SK-N-SH (cell line): ENCODE results near the gene SELPLG. TPM values are rescaled to one million over a fixed set of nuclear protein-coding genes. Genes with fewer than 3 reads are reported as not detected.

Experiments
- CTCF ChIA-PET: fragments of 300-600, 350-600 bp; formaldehyde crosslinking; extraction: SDS; loops from one replicate; lab custom pipeline; 2021; lab: Yijun Ruan, JAX
- POLR2A ChIA-PET: fragments of 350-600 bp; sonication (Branson Sonifier 250); formaldehyde crosslinking; extraction: SDS; loops from one replicate; lab custom pipeline; 2020; ENCODE audit warnings: antibody characterized with exemption, inconsistent platforms; lab: Yijun Ruan, JAX
- DNase-seq: peaks from one replicate; pipeline ENCODE4 v3.0.0; 2012
- H2AFZ ChIP-seq: fragments of 200-600 bp; sonication (generic); 2 replicates; pipeline ENCODE4 v1.8.1; 2016; ENCODE audit warnings: antibody characterized with exemption, mild to moderate bottlenecking, low read depth
- H3F3A ChIP-seq: fragments of 200-600 bp; sonication (generic); replicated peaks from 2 replicates; pipeline ENCODE3; 2016; ENCODE audit warnings: antibody characterized with exemption, mild to moderate bottlenecking; ENCODE audit not compliant: insufficient read depth
- H3K27ac ChIP-seq, 2 experiments: fragments of 200-500 bp in 1 of 2; fragments of 200-600 bp in 1 of 2; sonication (Bioruptor generic) in 1 of 2; sonication (generic), shearing (Covaris generic) in 1 of 2; 2 replicates each; pipeline versions ENCODE4 v1.5.1 to v1.6.1; 2014 to 2016; ENCODE audit warnings: low read depth in 2 of 2, inconsistent platforms in 1 of 2, low read length in 1 of 2, mild to moderate bottlenecking in 1 of 2, mixed read lengths in 1 of 2
- H3K27me3 ChIP-seq: fragments of 200-600 bp; sonication (generic), shearing (Covaris generic); 2 replicates; pipeline ENCODE4 v1.6.1; 2016; ENCODE audit warnings: mixed run types; ENCODE audit not compliant: insufficient read depth
- H3K36me3 ChIP-seq, 2 experiments: fragments of 200-500 bp in 1 of 2; fragments of 200-600 bp in 1 of 2; sonication (Bioruptor generic) in 1 of 2; sonication (generic) in 1 of 2; replicated peaks in 1 of 2; 2 replicates each; pipeline versions ENCODE3 to v1.5.1; 2014 to 2016; ENCODE audit warnings: low read length in 1 of 2, mild to moderate bottlenecking in 1 of 2; ENCODE audit not compliant: insufficient read depth in 2 of 2, control insufficient read depth in 1 of 2
- H3K4me1 ChIP-seq, 2 experiments: fragments of 200-500 bp in 1 of 2; fragments of 200-600 bp in 1 of 2; sonication (Bioruptor generic) in 1 of 2; sonication (generic), shearing (Covaris generic) in 1 of 2; 2 replicates each; pipeline versions ENCODE4 v1.5.1 to v1.6.1; 2014 to 2016; ENCODE audit warnings: low read depth in 1 of 2, low read length in 1 of 2, mixed run types in 1 of 2; ENCODE audit not compliant: insufficient read depth in 2 of 2, control insufficient read depth in 1 of 2
- H3K4me2 ChIP-seq: fragments of 200-600 bp; sonication (generic), shearing (Covaris generic); 2 replicates; pipeline ENCODE4 v1.6.1; 2017; ENCODE audit warnings: mixed run types
- H3K4me3 ChIP-seq, 2 experiments: fragments of 200-500 bp in 1 of 2; fragments of 200-600 bp in 1 of 2; sonication (Bioruptor generic) in 1 of 2; sonication (generic), shearing (Covaris generic) in 1 of 2; 2 replicates each; pipeline versions ENCODE4 v1.5.1 to v1.8.1; 2014 to 2016; ENCODE audit warnings: low read depth in 2 of 2, inconsistent platforms in 1 of 2, low read length in 1 of 2, mild to moderate bottlenecking in 1 of 2, mixed read lengths in 1 of 2, moderate library complexity in 1 of 2
- H3K79me2 ChIP-seq: fragments of 200-600 bp; sonication (generic); 2 replicates; pipeline ENCODE4 v1.8.1; 2017; ENCODE audit warnings: mild to moderate bottlenecking; ENCODE audit not compliant: insufficient read depth
- H3K9ac ChIP-seq: fragments of 200-600 bp; sonication (generic); 2 replicates; pipeline ENCODE4 v1.6.1; 2017; ENCODE audit warnings: mixed run types
- H3K9me2 ChIP-seq: fragments of 200-600 bp; sonication (generic); 2 replicates; pipeline ENCODE4 v1.6.1; 2017; ENCODE audit warnings: mixed run types
- H3K9me3 ChIP-seq: fragments of 200-600 bp; sonication (generic); 2 replicates; pipeline ENCODE4 v1.6.1; 2017; ENCODE audit warnings: mixed run types, mild to moderate bottlenecking, moderate library complexity
- H4K20me1 ChIP-seq: fragments of 200-600 bp; sonication (generic); 2 replicates; pipeline ENCODE4 v1.6.1; 2017; ENCODE audit warnings: mild to moderate bottlenecking, mixed run types; ENCODE audit not compliant: insufficient read depth
- CHD2 ChIP-seq: fragments of 150-350 bp; IDR thresholded peaks from 2 replicates; pipeline ENCODE4 v1.6.1; 2018; ENCODE audit warnings: low read length; ENCODE audit not compliant: partially characterized antibody
- EZH2phosphoT487 ChIP-seq: fragments of 200-600 bp; sonication (generic); IDR thresholded peaks from 2 replicates; pipeline ENCODE4 v1.6.1; 2017; ENCODE audit warnings: low read depth, mixed run types, mild to moderate bottlenecking, antibody characterized with exemption, moderate library complexity, borderline replicate concordance
- FOXJ3 ChIP-seq: sonication (generic); formaldehyde crosslinking; IDR thresholded peaks from 2 replicates; pipeline ENCODE4 v1.5.1; 2020; ENCODE audit warnings: mild to moderate bottlenecking, missing genetic modification reagents
- FOXM1 ChIP-seq: IDR thresholded peaks from 2 replicates; pipeline ENCODE4 v1.4.0; 2012; ENCODE audit warnings: low read depth, mild to moderate bottlenecking
- GABPA ChIP-seq: IDR thresholded peaks from 2 replicates; pipeline ENCODE4 v1.4.0; 2012; ENCODE audit warnings: low read depth, mild to moderate bottlenecking
- JUND ChIP-seq: IDR thresholded peaks from 2 replicates; pipeline ENCODE4 v1.4.0; 2012
- MXI1 ChIP-seq: IDR thresholded peaks from 2 replicates; pipeline ENCODE4 v1.6.1; 2012; ENCODE audit warnings: mild to moderate bottlenecking, low read depth, low read length, improper control_type of control experiment
- NRF1 ChIP-seq: IDR thresholded peaks from 2 replicates; pipeline ENCODE4 v1.6.1; 2012; ENCODE audit warnings: low read depth, mild to moderate bottlenecking, low read length
- POLR2AphosphoS5 ChIP-seq: IDR thresholded peaks from 2 replicates; pipeline ENCODE4 v1.6.1; 2012; ENCODE audit warnings: low read depth, low read length
- RFX5 ChIP-seq: IDR thresholded peaks from 2 replicates; pipeline ENCODE4 v1.6.1; 2012; ENCODE audit warnings: mild to moderate bottlenecking, improper control_type of control experiment, low read length
- SMC3 ChIP-seq: IDR thresholded peaks from 2 replicates; pipeline ENCODE4 v1.6.1; 2012; ENCODE audit warnings: low read depth, low read length, improper control_type of control experiment
- TAF1 ChIP-seq: IDR thresholded peaks from 2 replicates; pipeline ENCODE4 v1.6.1; 2012; ENCODE audit warnings: low read depth, mild to moderate bottlenecking, low read length, moderate library complexity, borderline replicate concordance
- WGBS: methylation state at CpG from one replicate; pipeline ENCODE4 v1.1.6; 2017; ENCODE audit warnings: low lambda C conversion rate; 5-methylcytosine and 5-hydroxymethylcytosine counted together
- polyA plus RNA-seq, 3 experiments: library from polyadenylated mRNA; depleted of rRNA; stranded (reverse); fragments of >200 nt; gene quantifications; 2 replicates each; pipeline ENCODE4 v1.2.3, GENCODE V29; 2012
- TF ChIP-seq, protein P1 (sequence below): fragments of 150-350 bp; IDR thresholded peaks from 2 replicates; pipeline ENCODE4 v1.6.1; 2016; ENCODE audit warnings: mild to moderate bottlenecking, low read depth, low read length
- TF ChIP-seq, protein P2 (sequence below): IDR thresholded peaks from 2 replicates; pipeline ENCODE4 v1.6.1; 2012; ENCODE audit warnings: mild to moderate bottlenecking, low read depth, low read length, moderate library complexity
- TF ChIP-seq, protein P3 (sequence below): IDR thresholded peaks from 2 replicates; pipeline ENCODE4 v1.4.0; 2012; ENCODE audit warnings: low read depth, borderline replicate concordance
- TF ChIP-seq, protein P4 (sequence below): IDR thresholded peaks from 2 replicates; pipeline ENCODE4 v1.4.0; 2012; ENCODE audit warnings: low read depth, borderline replicate concordance
- TF ChIP-seq, protein P5 (sequence below): IDR thresholded peaks from 2 replicates; pipeline ENCODE4 v1.4.0; 2012; ENCODE audit warnings: low read depth
- TF ChIP-seq, protein P6 (sequence below): IDR thresholded peaks from 2 replicates; pipeline ENCODE4; 2012

SELPLG gene
- polyA plus RNA-seq, 1 of the 3 experiments (the other 2 are of a cell fraction): 2.8 TPM

DNA sequence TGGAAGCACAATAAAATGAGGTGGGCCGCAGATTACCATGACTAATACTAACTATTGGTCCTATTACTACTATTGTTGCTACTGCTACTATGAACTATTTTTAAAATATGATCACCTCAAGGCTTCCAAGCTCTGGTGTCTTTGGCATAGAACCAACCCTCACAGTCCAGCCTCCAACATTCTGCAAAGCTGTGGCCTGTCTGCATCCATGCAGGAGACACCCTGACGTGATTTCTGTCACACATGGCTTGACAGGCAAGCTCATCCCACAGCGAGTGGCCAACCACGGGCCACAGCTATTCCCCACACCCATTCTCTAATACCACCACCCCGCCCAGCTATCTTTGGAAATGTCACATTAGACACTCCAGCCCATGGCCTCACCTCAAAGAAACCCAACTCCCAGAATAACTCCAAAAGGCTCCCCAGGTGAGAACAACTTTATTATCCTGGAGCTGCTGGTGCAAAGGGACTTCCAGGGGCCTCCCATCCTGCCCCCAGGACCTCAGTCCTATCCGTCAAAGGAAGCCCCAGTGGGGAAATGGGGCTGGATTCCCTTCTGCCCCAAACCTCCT lies 56.9 kb downstream of the SELPLG start:
- Histone ChIP-seq H3K27ac (no peak overlapping the region), H3K79me2 (no peaks in the 10 kb centered on the region), H3K9me3 (no peaks in the 10 kb centered on the region)
- DNase-seq: no peak
- CTCF ChIA-PET: interaction anchor here (1.0 to 3.7 kb wide), 5 partner anchors 10 to 535 kb away, joined by 3 to 46 read pairs (median 3); partner anchors contain the start of gene ALKBH2
- TF ChIP-seq MXI1: no peak
- no peak for TF ChIP-seq EZH2phosphoT487
- TF ChIP-seq, protein P1, sequence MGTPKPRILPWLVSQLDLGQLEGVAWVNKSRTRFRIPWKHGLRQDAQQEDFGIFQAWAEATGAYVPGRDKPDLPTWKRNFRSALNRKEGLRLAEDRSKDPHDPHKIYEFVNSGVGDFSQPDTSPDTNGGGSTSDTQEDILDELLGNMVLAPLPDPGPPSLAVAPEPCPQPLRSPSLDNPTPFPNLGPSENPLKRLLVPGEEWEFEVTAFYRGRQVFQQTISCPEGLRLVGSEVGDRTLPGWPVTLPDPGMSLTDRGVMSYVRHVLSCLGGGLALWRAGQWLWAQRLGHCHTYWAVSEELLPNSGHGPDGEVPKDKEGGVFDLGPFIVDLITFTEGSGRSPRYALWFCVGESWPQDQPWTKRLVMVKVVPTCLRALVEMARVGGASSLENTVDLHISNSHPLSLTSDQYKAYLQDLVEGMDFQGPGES: no peak
- TF ChIP-seq, protein P2, sequence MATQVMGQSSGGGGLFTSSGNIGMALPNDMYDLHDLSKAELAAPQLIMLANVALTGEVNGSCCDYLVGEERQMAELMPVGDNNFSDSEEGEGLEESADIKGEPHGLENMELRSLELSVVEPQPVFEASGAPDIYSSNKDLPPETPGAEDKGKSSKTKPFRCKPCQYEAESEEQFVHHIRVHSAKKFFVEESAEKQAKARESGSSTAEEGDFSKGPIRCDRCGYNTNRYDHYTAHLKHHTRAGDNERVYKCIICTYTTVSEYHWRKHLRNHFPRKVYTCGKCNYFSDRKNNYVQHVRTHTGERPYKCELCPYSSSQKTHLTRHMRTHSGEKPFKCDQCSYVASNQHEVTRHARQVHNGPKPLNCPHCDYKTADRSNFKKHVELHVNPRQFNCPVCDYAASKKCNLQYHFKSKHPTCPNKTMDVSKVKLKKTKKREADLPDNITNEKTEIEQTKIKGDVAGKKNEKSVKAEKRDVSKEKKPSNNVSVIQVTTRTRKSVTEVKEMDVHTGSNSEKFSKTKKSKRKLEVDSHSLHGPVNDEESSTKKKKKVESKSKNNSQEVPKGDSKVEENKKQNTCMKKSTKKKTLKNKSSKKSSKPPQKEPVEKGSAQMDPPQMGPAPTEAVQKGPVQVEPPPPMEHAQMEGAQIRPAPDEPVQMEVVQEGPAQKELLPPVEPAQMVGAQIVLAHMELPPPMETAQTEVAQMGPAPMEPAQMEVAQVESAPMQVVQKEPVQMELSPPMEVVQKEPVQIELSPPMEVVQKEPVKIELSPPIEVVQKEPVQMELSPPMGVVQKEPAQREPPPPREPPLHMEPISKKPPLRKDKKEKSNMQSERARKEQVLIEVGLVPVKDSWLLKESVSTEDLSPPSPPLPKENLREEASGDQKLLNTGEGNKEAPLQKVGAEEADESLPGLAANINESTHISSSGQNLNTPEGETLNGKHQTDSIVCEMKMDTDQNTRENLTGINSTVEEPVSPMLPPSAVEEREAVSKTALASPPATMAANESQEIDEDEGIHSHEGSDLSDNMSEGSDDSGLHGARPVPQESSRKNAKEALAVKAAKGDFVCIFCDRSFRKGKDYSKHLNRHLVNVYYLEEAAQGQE: no peak
- no peak for TF ChIP-seq RFX5
- TF ChIP-seq, protein P3, sequence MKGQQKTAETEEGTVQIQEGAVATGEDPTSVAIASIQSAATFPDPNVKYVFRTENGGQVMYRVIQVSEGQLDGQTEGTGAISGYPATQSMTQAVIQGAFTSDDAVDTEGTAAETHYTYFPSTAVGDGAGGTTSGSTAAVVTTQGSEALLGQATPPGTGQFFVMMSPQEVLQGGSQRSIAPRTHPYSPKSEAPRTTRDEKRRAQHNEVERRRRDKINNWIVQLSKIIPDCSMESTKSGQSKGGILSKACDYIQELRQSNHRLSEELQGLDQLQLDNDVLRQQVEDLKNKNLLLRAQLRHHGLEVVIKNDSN: no peak
- no peak for TF ChIP-seq GABPA
- TF ChIP-seq NRF1: no peak
- TF ChIP-seq TAF1: no peak
- TF ChIP-seq, protein P4, sequence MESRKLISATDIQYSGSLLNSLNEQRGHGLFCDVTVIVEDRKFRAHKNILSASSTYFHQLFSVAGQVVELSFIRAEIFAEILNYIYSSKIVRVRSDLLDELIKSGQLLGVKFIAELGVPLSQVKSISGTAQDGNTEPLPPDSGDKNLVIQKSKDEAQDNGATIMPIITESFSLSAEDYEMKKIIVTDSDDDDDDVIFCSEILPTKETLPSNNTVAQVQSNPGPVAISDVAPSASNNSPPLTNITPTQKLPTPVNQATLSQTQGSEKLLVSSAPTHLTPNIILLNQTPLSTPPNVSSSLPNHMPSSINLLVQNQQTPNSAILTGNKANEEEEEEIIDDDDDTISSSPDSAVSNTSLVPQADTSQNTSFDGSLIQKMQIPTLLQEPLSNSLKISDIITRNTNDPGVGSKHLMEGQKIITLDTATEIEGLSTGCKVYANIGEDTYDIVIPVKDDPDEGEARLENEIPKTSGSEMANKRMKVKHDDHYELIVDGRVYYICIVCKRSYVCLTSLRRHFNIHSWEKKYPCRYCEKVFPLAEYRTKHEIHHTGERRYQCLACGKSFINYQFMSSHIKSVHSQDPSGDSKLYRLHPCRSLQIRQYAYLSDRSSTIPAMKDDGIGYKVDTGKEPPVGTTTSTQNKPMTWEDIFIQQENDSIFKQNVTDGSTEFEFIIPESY: no peak
- TF ChIP-seq CHD2: no peak
- no peak for TF ChIP-seq SMC3
- TF ChIP-seq, protein P5, sequence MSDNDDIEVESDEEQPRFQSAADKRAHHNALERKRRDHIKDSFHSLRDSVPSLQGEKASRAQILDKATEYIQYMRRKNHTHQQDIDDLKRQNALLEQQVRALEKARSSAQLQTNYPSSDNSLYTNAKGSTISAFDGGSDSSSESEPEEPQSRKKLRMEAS: no peak
- no peak for TF ChIP-seq FOXJ3 (CRISPR knock-in tag)
- TF ChIP-seq FOXM1: no peak
- TF ChIP-seq POLR2AphosphoS5: no peak
- TF ChIP-seq, protein P6, sequence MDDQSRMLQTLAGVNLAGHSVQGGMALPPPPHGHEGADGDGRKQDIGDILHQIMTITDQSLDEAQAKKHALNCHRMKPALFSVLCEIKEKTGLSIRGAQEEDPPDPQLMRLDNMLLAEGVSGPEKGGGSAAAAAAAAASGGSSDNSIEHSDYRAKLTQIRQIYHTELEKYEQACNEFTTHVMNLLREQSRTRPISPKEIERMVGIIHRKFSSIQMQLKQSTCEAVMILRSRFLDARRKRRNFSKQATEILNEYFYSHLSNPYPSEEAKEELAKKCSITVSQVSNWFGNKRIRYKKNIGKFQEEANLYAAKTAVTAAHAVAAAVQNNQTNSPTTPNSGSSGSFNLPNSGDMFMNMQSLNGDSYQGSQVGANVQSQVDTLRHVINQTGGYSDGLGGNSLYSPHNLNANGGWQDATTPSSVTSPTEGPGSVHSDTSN: no peak
- TF ChIP-seq JUND: no peak
- TF ChIP-seq, all 33 proteins: peak for 0
- 70% methylated on average over 6 of the region's 6 CpGs for WGBS
- POLR2A ChIA-PET: no interaction called here
- Histone ChIP-seq H2AFZ (no peak overlapping the region), H3K4me2 (no peak overlapping the region), H3K4me1 (no peaks in the 10 kb centered on the region), H3K27me3 (no peaks in the 10 kb centered on the region), H3F3A (no peaks in the 10 kb centered on the region), H3K9me2 (no peaks in the 10 kb centered on the region), H3K4me3 (no peak overlapping the region), H3K36me3 (no peaks in the 10 kb centered on the region), H3K9ac (no peak overlapping the region), H4K20me1 (no peaks in the 10 kb centered on the region)
